ENCODE results near the gene PSMB3. TPM values are rescaled to one million over a fixed set of nuclear protein-coding genes. Genes with fewer than 3 reads are reported as not detected.

Gene PSMB3
- total and polyA plus RNA-seq, 9 of the 15 experiments (the other 6 are each of a cell fraction or from before 2014, with no cell fraction given), result 460 to 2,775 (median 574) TPM

DNA sequence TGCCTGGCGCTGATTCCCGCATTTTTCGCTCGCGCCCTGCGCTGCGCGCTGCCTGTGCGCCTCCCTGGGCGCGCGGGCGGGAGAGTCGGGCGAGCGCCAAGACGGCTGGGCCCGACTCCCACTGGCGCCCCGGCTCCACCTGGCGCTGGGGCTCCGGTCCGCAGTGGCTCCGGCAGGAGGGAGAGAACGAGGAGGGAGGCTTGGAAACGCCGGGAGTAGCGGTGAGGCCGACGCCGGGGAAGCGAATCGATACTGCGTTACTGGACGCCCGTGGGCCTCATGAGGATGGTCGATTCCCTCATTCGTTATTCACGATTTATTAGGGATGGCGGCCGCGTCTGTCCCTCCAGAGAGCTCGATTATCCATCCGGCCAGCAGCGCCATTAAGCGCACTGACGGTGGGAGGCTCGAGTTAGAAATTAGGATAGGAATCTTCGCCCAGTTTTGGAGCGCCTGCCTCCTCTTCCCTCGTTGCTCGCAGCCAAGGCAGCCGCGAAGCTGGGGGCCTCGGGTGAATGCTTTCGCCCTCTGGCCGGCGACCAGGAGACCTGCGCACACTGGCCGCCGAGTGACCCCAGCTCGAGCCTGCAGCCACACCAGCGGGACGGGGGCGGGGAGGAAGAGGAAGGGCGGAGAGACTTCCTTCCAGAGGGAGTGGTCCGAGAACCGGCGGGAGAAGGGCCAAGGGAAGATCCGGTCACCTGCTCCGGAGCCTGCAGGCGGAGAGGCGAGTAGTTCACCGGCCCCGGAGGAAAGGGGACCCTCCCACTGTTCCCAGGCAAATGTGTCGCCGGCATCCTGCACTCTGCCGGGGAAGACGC is 3.1 kb upstream of the PSMB3 start (continued):
- no peak for TF ChIP-seq ZNF512 (tag; IDR thresholded peaks at IDR 0.05)
- no peak for TF ChIP-seq ATF1 (CRISPR knock-in tag; IDR thresholded peaks at IDR 0.05)
- TF ChIP-seq ATF1 (tag; IDR thresholded peaks at IDR 0.05), result 0 out of 2 replicates have a peak, but pooled peaks have one; percentile 26
- TF ChIP-seq ZNF212 (CRISPR knock-in tag; IDR thresholded peaks at IDR 0.05), result no peak
- TF ChIP-seq SOX6 (IDR thresholded peaks at IDR 0.05), result no peak
- no peak for TF ChIP-seq KAT7 (CRISPR knock-in tag; IDR thresholded peaks at IDR 0.05; ENCODE audit: borderline replicate concordance)
- TF ChIP-seq MNT (conservative IDR thresholded peaks at IDR 0.05), result peak; percentile 60 to 67; a peak in 3 of 4 replicates
- TF ChIP-seq CHD4 (IDR thresholded peaks at IDR 0.05; ENCODE audit: insufficient read depth, insufficient replicate concordance, low read depth, low read length, poor library complexity, severe bottlenecking), result no peak
- no peak for TF ChIP-seq FOXA3 (CRISPR knock-in tag; conservative IDR thresholded peaks at IDR 0.05 in 1 of 2, IDR thresholded peaks at IDR 0.05 in 1 of 2)
- peak in 2 of 3 experiments; percentile 34 to 52 for TF ChIP-seq YY1 (IDR thresholded peaks at IDR 0.05; ENCODE audit: borderline replicate concordance in 1 of 3, control insufficient read depth in 1 of 3, extremely low read depth in 1 of 3, insufficient read depth in 3 of 3, insufficient read length in 1 of 3, insufficient replicate concordance in 2 of 3, low read depth in 1 of 3, low read length in 2 of 3)
- TF ChIP-seq, protein P1, sequence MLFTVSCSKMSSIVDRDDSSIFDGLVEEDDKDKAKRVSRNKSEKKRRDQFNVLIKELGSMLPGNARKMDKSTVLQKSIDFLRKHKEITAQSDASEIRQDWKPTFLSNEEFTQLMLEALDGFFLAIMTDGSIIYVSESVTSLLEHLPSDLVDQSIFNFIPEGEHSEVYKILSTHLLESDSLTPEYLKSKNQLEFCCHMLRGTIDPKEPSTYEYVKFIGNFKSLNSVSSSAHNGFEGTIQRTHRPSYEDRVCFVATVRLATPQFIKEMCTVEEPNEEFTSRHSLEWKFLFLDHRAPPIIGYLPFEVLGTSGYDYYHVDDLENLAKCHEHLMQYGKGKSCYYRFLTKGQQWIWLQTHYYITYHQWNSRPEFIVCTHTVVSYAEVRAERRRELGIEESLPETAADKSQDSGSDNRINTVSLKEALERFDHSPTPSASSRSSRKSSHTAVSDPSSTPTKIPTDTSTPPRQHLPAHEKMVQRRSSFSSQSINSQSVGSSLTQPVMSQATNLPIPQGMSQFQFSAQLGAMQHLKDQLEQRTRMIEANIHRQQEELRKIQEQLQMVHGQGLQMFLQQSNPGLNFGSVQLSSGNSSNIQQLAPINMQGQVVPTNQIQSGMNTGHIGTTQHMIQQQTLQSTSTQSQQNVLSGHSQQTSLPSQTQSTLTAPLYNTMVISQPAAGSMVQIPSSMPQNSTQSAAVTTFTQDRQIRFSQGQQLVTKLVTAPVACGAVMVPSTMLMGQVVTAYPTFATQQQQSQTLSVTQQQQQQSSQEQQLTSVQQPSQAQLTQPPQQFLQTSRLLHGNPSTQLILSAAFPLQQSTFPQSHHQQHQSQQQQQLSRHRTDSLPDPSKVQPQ (CRISPR knock-in tag; IDR thresholded peaks at IDR 0.05; ENCODE audit: borderline replicate concordance), result no peak
- TF ChIP-seq CREB1 (IDR thresholded peaks at IDR 0.05), result no peak
- TF ChIP-seq CREB1 (CRISPR knock-in tag; IDR thresholded peaks at IDR 0.05), result no peak; the same call in 1 of the 2 replicates
- peak; percentile 84 for TF ChIP-seq POLR2B (IDR thresholded peaks at IDR 0.05; ENCODE audit: low read depth, partially characterized antibody)
- TF ChIP-seq MEIS2 (IDR thresholded peaks at IDR 0.05; ENCODE audit: partially characterized antibody), result no peak
- peak; percentile 91 for TF ChIP-seq L3MBTL2 (IDR thresholded peaks at IDR 0.05)
- TF ChIP-seq XRCC3 (IDR thresholded peaks at IDR 0.05), result no peak
- 0 out of 2 replicates have a peak, but pooled peaks have one; percentile 20 for TF ChIP-seq SP1 (CRISPR knock-in tag; IDR thresholded peaks at IDR 0.05)
- TF ChIP-seq RBFOX2 (IDR thresholded peaks at IDR 0.05; ENCODE audit: low read depth, low read length), result peak; percentile 96

Measured in K562 (cell line).